ENCODE data around the gene EHF.

Gene EHF

GRCh38 chr11:34620820-34621792, at the start of gene EHF:
Gene EHF (plus strand): TSS chr11:34621093. CDS start chr11:34642631, 21,538 bp downstream.
- in situ Hi-C loops (cut with HindIII; ENCODE audit: low sequenced_read_pairs), result no loop called here

DNA sequence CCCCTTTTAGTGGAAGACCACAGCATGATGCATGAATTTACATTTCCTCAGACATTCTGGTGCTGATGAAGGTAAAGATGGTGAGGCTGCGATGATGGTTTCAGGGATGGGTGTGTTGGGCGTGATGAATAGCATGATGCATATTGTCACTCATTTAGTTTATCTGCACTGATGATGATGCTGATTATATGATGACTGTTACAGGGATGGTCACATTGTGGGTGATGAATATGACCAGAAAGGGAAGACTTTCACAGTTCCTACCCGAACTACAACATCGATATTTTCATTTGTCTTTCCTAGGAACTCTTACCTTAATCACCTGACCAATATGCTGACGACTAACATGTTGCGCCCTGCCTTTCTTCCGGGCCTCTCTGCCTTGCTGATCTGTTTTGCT, 47.4 kb upstream of the EHF start:
- in situ Hi-C loops (cut with HindIII; ENCODE audit: low sequenced_read_pairs), result no loop called here

GRCh38 chr11:34575261-34575660, 45.6 kb upstream of the EHF start:
- in situ Hi-C loops (cut with HindIII; ENCODE audit: low sequenced_read_pairs), result loop anchor here (25.0 kb wide), 1 partner anchor 312 kb away; no protein-coding TSS in a partner anchor

- in situ Hi-C loops (cut with HindIII; ENCODE audit: low sequenced_read_pairs), result loop anchor here (25.0 kb wide), 1 partner anchor 312 kb away; no protein-coding TSS in a partner anchor
Observed at GRCh38 chr11:34575671-34576070, 45.2 kb upstream of the EHF start.

DNA sequence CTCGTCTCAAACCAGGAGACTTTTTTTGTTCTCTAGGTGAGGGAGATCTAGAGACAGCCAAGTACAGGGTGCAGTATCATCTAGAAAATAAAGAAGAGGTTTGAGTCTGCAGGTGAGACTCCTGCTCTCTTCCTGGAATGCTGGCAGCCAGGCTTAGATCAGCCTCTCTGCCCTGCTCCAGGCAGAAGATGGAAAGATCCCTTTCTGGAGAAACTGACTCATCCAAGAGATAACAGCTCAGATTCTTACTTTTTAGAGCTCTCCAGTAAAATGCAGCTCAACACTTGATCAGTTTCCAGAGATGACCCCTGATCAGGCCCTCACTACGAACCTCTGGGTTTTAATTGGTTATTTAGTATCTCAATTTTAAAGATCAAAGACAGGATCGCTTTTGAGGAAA, 44.6 kb upstream of the EHF start:
- in situ Hi-C loops (cut with HindIII; ENCODE audit: low sequenced_read_pairs), result loop anchor here (25.0 kb wide), 1 partner anchor 311 kb away; no protein-coding TSS in a partner anchor

DNA sequence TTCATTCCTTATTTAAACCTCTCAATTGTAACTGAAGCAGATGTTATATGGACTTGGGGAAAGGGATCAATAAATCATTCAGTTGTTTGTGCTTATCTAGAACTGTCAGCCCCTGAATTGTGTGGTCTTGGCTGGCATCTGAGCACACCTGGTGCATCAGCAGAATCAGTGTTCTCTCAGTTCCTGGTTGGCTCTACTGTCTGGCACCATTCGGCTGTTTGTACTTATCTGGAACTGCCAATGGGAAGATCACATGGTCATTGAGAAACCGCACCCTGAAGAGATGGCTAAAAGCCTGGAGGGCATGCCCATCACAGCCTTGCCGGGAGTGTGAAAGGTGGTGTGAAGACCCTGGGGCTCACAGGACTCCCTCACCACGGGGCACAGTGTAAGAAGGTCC, 37.1 kb upstream of the EHF start:
- in situ Hi-C loops (cut with HindIII; ENCODE audit: low sequenced_read_pairs), result loop anchor here (25.0 kb wide), 1 partner anchor 303 kb away; no protein-coding TSS in a partner anchor

DNA sequence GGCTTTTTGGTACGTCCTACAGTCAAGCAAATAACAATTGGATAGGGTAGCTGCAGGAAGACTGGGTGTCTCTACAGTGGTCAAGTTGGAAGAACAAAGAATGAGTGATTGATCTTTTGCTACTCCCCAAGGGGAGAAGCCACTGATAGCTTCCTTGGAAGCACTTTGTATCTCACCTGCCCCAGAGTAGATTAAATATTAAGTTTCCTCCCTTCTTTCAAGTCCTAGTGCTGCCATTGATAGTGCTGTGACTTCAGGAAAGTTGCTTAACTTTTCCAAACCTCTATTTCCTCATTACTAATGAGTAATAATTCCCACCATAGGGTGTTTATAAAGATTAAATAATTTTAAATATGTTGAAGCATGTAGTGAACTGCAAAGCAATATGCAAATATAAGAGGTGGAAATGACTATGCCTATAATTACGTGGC, 35.6 kb upstream of the EHF start:
- in situ Hi-C loops (cut with HindIII; ENCODE audit: low sequenced_read_pairs), result loop anchor here (25.0 kb wide), 1 partner anchor 302 kb away; no protein-coding TSS in a partner anchor

GRCh38 chr11:34585735-34586487, 35.0 kb upstream of the EHF start:
- in situ Hi-C loops (cut with HindIII; ENCODE audit: low sequenced_read_pairs), result loop anchor here (25.0 kb wide), 1 partner anchor 301 kb away; no protein-coding TSS in a partner anchor

- in situ Hi-C loops (cut with HindIII; ENCODE audit: low sequenced_read_pairs), result loop anchor here (25.0 kb wide), 1 partner anchor 301 kb away; no protein-coding TSS in a partner anchor
Observed at GRCh38 chr11:34586488-34587281, 34.2 kb upstream of the EHF start.

DNA sequence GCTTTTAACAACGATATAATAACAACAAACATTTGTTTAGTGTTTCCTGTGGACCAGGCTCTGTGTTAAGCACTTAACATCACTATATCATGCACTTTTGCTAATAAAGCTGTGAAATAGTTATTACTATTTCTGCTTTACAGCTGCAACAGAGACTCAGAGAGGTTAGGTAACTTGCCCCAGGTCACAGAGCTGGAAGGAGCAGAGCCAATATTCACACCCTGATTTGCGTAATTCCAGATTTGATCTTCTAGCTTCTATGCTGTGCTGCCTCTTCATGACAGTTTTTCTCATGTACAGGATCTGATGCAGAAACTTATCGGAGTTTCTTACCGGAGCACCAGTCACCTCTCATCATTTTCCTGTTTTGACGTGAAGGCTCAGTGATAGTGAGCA, 33.6 kb upstream of the EHF start:
- in situ Hi-C loops (cut with HindIII; ENCODE audit: low sequenced_read_pairs), result loop anchor here (25.0 kb wide), 1 partner anchor 300 kb away; no protein-coding TSS in a partner anchor

DNA sequence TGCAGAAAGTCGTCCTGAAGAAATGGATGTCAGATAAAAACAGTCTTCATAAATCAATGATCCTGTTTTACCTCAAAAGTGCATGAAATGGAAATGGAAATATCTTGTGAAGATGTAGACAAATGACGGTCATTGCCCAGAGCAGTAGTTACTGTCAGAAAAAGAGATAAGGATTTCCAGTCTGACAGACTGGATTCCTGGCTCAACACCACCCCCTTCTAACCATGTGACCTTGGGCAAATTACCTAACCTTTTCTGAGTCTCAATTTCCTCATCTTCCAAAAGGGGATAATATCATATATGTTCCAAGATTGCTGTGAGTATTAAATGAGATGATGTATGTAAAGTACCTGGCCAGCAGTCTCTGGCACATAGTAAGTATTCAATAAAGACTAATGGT, 32.9 kb upstream of the EHF start:
- in situ Hi-C loops (cut with HindIII; ENCODE audit: low sequenced_read_pairs), result loop anchor here (25.0 kb wide), 1 partner anchor 299 kb away; no protein-coding TSS in a partner anchor

DNA sequence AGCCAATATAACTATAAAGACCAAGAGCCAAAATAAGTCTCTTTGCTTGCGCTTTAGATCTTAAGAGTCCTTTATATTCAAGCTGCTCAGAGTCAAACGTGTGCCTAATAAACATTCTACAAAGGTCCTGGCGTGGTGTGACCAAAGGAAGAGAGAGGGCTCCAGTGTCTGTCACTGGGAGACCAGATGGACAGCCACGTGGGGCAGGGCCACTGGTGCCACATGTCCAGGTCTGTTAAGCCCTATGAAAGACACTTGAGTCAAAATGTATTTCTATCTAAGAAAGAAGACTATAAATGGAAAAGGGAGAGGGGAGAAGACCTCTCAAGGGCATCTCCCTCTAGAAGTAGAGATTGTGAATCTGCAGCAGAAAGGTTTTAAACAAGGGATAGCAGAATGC, 32.2 kb upstream of the EHF start:
- in situ Hi-C loops (cut with HindIII; ENCODE audit: low sequenced_read_pairs), result loop anchor here (25.0 kb wide), 1 partner anchor 299 kb away; no protein-coding TSS in a partner anchor

DNA sequence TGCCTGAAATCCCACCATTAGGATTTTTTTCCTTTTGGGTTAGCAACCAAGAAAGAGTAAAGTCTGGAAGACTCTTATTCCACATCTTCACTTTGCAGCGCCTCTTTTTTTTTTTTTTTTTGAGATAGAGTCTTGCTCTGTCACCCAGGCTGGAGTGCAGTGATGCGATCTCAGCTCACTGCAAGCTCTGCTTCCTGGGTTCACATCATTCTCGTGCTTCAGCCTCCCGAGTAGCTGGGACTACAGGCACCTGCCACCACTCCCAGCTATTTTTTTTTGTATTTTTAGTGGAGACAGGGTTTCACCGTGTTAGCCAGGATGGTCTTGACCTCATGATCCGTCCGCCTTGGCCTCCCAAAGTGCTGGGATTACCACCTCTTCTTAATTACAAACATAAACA, 31.7 kb upstream of the EHF start:
- in situ Hi-C loops (cut with HindIII; ENCODE audit: low sequenced_read_pairs), result loop anchor here (25.0 kb wide), 1 partner anchor 298 kb away; no protein-coding TSS in a partner anchor

GRCh38 chr11:34593085-34593484, 27.8 kb upstream of the EHF start:
- in situ Hi-C loops (cut with HindIII; ENCODE audit: low sequenced_read_pairs), result loop anchor here (25.0 kb wide), 1 partner anchor 294 kb away; no protein-coding TSS in a partner anchor

DNA sequence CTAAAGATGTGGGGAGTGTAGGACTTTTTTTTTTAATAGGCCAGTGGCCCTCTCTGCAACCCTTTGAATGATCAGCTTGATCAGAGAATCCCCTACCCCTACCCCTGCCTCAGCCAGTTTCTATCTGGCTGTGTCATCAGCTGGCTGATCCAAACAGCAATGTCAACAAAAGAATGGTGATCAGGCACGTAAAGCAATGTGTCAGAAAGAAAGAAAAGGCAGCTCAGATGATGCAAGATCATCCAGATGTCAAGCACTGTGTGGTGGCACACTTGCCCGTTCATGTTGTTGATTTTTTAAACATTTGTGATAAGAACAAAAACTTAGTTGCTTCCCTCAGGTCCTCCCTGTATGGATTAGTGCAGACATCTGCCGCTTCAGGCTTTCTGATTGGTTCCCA, 26.3 kb upstream of the EHF start:
- in situ Hi-C loops (cut with HindIII; ENCODE audit: low sequenced_read_pairs), result loop anchor here (25.0 kb wide), 1 partner anchor 293 kb away; no protein-coding TSS in a partner anchor

DNA sequence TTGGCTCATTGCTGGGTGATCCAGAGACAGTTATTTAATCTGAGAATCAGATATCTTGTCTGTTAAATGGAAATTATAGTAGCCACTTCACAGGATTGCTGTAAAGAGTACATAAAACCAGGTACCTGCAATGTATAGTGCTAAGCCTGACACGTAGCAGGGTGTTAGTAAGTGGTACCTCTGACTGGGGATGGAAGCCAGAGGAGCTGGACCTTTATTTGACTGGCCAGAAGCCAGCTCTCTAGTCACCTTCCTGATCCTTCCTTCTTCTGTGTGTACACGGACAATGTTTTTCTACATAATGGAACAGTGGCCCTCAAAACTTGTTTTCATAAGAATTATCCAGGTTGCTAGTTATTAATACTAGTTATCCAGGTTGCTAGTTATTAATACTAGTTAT, 25.5 kb upstream of the EHF start:
- in situ Hi-C loops (cut with HindIII; ENCODE audit: low sequenced_read_pairs), result loop anchor here (25.0 kb wide), 1 partner anchor 292 kb away; no protein-coding TSS in a partner anchor

DNA sequence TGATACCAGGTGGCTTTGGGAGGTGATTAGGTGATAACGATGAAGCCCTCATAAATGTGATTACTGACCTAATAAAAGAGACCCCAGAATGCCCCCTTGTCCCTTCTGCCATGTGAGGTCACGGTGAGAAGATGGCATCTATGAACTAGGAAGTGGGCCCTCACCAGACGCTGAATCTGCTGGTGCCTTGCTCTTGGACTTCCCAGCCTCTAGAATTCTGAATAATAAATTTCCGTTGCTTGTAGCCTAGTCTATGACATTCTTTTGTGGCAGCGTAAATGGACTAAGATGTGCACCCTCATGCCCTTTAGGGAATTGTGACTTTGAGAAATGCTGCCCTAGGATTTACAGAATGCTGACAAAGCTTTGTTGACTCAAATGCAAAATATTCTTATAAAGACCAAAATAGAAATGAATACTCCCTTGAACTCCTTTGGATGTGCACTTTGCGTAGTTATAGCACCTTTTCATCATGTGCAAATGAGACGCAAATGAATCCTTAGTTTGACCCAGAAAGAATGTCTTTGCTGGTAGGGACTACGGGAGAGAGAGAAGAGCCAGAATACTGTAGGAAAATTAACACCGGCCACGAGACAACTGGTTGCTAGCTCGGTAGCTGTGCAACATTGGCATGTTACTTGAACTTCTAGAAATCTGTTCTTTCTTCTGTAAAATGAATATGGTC, 24.8 kb upstream of the EHF start:
- in situ Hi-C loops (cut with HindIII; ENCODE audit: low sequenced_read_pairs), result loop anchor here (25.0 kb wide), 1 partner anchor 291 kb away; no protein-coding TSS in a partner anchor

DNA sequence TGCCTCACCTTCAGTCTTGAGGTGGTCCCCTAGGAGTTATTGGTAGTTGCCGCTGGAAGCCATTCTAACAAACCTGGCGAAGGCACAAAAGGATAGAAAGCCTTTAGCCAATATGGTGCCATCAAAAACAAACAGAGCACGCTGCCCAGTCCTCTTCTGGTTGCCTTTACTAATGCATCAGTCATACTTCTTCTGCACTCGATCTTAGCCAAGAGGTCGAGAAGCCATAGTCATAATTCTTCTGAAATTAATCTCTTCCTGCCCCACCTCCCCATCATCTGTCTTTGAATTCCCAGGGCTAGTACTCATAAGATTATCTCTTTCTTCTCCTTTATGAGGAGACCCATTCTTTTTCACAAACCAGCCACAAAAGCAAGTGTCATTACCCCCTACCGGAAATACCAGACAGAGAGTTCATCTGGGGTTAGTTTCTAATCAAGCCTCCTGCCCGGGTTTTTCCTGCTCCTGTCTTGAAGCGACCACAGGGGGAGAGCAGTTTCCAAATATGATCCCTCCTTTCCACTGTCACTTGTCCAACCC, 21.4 kb upstream of the EHF start:
- in situ Hi-C loops (cut with HindIII; ENCODE audit: low sequenced_read_pairs), result loop anchor here (25.0 kb wide), 1 partner anchor 288 kb away; no protein-coding TSS in a partner anchor

Data from endothelial cell of hepatic sinusoid (primary cell).